HT1080 (cell line): ENCODE data around the gene SPINK8. TPM values are rescaled to one million over a fixed set of nuclear protein-coding genes. Genes with fewer than 3 reads are reported as not detected.
"Not testable (repeated sequence)": the region's sequence is repeated elsewhere in the genome, so short reads cannot be mapped to it uniquely, and the experiment has no call there.

Experiments used
- DNase-seq: peaks from one replicate; pipeline ENCODE4 v3.0.0-alpha.2; 2015; ENCODE audit warnings: low read depth
- small RNA-seq: library from RNA; depleted of rRNA; stranded (forward); fragments of <200 nt; gene quantifications from one replicate; pipeline ENCODE3, GENCODE V24; 2014
- total RNA-seq: library from RNA; depleted of rRNA; stranded (reverse); fragments of >200 nt; shearing (Covaris generic); gene quantifications from 2 replicates; pipeline ENCODE4 v1.2.3, GENCODE V29; 2014; rRNA removed

Gene SPINK8
- total RNA-seq, 1 experiment from 2014 or later, result not detected

- DNase-seq, result no peak
Observed at GRCh38 chr3:48280881-48281280, 52.6 kb downstream of the SPINK8 start.

GRCh38 chr3:48278884-48279559, 54.4 kb downstream of the SPINK8 start:
- no peak for DNase-seq

GRCh38 chr3:48276911-48277641, 56.4 kb downstream of the SPINK8 start:
- DNase-seq, result peak; percentile 87

- DNase-seq, result no peak
Observed at GRCh38 chr3:48275287-48276027, 58.0 kb downstream of the SPINK8 start.

GRCh38 chr3:48274452-48274851, 59.0 kb downstream of the SPINK8 start:
- DNase-seq, result no peak

GRCh38 chr3:48273594-48274211, 59.8 kb downstream of the SPINK8 start:
- DNase-seq, result peak; percentile 56

- DNase-seq, result no peak
Observed at GRCh38 chr3:48271763-48272498, 61.5 kb downstream of the SPINK8 start.

- not testable (repeated sequence) for DNase-seq
Observed at GRCh38 chr3:48271223-48271622, 62.2 kb downstream of the SPINK8 start.

- DNase-seq, result no peak
Observed at GRCh38 chr3:48270306-48270705, 63.2 kb downstream of the SPINK8 start.

- no peak for DNase-seq
Observed at GRCh38 chr3:48269592-48269991, 63.9 kb downstream of the SPINK8 start.

- DNase-seq, result no peak
Observed at GRCh38 chr3:48268936-48269561, 64.4 kb downstream of the SPINK8 start.

- no peak for DNase-seq
Observed at GRCh38 chr3:48268381-48268935, 65.0 kb downstream of the SPINK8 start.

GRCh38 chr3:48267782-48268181, 65.7 kb downstream of the SPINK8 start:
- DNase-seq, result no peak

GRCh38 chr3:48258530-48258929, 74.9 kb downstream of the SPINK8 start:
- DNase-seq, result no peak

Small RNA genes within 50 kb of the gene (small RNA-seq; reads per million reads assigned to genes)
- gene MIR2115, result not detected
- gene RF00019, result not detected
- not detected for gene RN7SL321P

Other genes with a start within 250 kb of the SPINK8 start
- gene CDC25A, start 145.2 kb downstream of the SPINK8 start, total RNA-seq, result 36.5 and 43.4 TPM in 2 replicates
- gene CAMP, start 110.2 kb downstream of the SPINK8 start, total RNA-seq, result not detected in 2 replicates
- gene ZNF589, start 92.6 kb downstream of the SPINK8 start, total RNA-seq, result 5.8 and 7.2 TPM in 2 replicates
- 20.2 and 30.4 TPM in 2 replicates for gene NME6, start 32.3 kb downstream of the SPINK8 start, total RNA-seq
- not detected in 2 replicates for gene FBXW12, start 38.6 kb upstream of the SPINK8 start, total RNA-seq
- 5.8 and 12.3 TPM in 2 replicates for gene PLXNB1, start 96.4 kb upstream of the SPINK8 start, total RNA-seq
- 53.4 and 69.9 TPM in 2 replicates for gene CCDC51, start 106.5 kb upstream of the SPINK8 start, total RNA-seq
- 368 and 782 TPM in 2 replicates for gene TMA7, start 106.6 kb upstream of the SPINK8 start, total RNA-seq
- gene ATRIP, start 113.1 kb upstream of the SPINK8 start, total RNA-seq, result 22.9 and 29.2 TPM in 2 replicates
- 171 and 206 TPM in 2 replicates for gene SHISA5, start 170.5 kb upstream of the SPINK8 start, total RNA-seq
- 23.8 and 27.2 TPM in 2 replicates for gene PFKFB4, start 223.1 kb upstream of the SPINK8 start, total RNA-seq
- gene UCN2, start 230.1 kb upstream of the SPINK8 start, total RNA-seq, result 20.4 and 21.4 TPM in 2 replicates